ENCODE results near the gene RPE.

The RPE gene

DNA sequence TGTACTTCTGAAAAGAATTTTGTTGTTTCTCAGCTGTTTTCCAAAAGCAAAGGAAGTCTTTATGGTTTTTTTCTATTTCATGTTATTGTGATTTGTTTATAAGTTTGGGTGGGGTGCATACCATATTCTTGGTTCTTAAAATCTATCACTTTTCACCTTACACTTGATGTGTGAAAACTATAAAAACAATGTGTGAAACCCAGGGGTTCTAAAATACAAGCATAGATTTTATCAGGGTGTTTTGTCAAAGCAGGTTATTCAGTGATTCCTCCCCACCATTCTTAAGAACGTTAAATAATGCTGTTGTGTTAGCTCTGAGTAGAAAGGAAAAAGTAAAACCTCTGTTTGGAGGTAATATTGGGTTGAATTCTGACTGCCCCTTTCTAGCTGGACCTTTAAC lies 17.7 kb downstream of the RPE start:
- peaks cover 21 to 81% (median 61%) of the 10 kb centered on the region in 4 experiments for H3K36me3 ChIP-seq (ENCODE audit: control insufficient read depth in 4 of 4, insufficient read depth in 4 of 4, low read length in 3 of 4)
- H3K27me3 ChIP-seq (replicated peaks in 2 of 5; ENCODE audit: control insufficient read depth in 4 of 5, insufficient read depth in 5 of 5, low read length in 4 of 5) = no peaks in the 10 kb centered on the region
- no peak for DNase-seq
- POLR2A ChIA-PET = no interaction called here
- H3K27ac ChIP-seq (ENCODE audit: insufficient read depth in 1 of 2, low read depth in 1 of 2, low read length in 2 of 2, poor library complexity in 1 of 2, severe bottlenecking in 2 of 2) = no peak overlapping the region
- no peaks in the 10 kb centered on the region for H3K4me1 ChIP-seq (ENCODE audit: control extremely low read depth in 1 of 4, control insufficient read depth in 4 of 4, insufficient read depth in 4 of 4, low read length in 3 of 4)
- H3K4me3 ChIP-seq (ENCODE audit: control insufficient read depth in 1 of 7, extremely low read depth in 1 of 7, insufficient read depth in 4 of 7, low read depth in 2 of 7, low read length in 6 of 7) = no peak overlapping the region
- WGBS (ENCODE audit: insufficient coverage) = no CpG with 5 or more reads among the region's 1 CpG
- CTCF ChIA-PET = interaction anchor here (0.6 to 1.2 kb wide), 5 partner anchors 9 to 158 kb away, joined by 3 to 4 read pairs (median 3); no protein-coding TSS in a partner anchor
- H3K9me3 ChIP-seq (ENCODE audit: control extremely low read depth in 1 of 5, control insufficient read depth in 4 of 5, insufficient read depth in 2 of 5, low read depth in 1 of 5, low read length in 4 of 5) = no peaks in the 10 kb centered on the region

DNA sequence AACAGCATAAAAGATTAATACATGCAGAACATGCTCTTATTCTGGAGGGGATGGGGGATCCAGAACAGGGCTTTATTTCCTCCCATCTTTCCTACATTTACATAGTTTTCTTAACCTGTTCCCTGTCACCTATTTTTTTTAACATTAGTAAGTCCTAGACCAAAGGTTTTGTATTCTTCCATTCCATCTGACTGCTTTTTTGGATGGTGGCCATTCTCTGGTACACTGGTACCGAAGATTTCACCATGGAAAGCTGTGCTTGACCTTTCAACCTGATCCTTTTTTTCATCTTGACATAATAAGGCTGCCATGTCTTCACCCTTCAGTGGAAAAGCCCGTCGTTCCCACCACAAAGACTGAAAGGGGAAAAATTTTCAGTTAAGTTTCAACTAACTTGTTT lies 20.4 kb downstream of the RPE start:
- Histone ChIP-seq H3K4me1 (ENCODE audit: control extremely low read depth in 1 of 4, control insufficient read depth in 4 of 4, insufficient read depth in 4 of 4, low read length in 3 of 4) (no peaks in the 10 kb centered on the region), H3K4me3 (ENCODE audit: control insufficient read depth in 1 of 7, extremely low read depth in 1 of 7, insufficient read depth in 4 of 7, low read depth in 2 of 7, low read length in 6 of 7) (no peak overlapping the region), H3K9me3 (ENCODE audit: control extremely low read depth in 1 of 5, control insufficient read depth in 4 of 5, insufficient read depth in 2 of 5, low read depth in 1 of 5, low read length in 4 of 5) (no peaks in the 10 kb centered on the region), H3K27me3 (replicated peaks in 2 of 5; ENCODE audit: control insufficient read depth in 4 of 5, insufficient read depth in 5 of 5, low read length in 4 of 5) (no peaks in the 10 kb centered on the region), H3K27ac (ENCODE audit: insufficient read depth in 1 of 2, low read depth in 1 of 2, low read length in 2 of 2, poor library complexity in 1 of 2, severe bottlenecking in 2 of 2) (no peak overlapping the region), H3K36me3 (ENCODE audit: control insufficient read depth in 4 of 4, insufficient read depth in 4 of 4, low read length in 3 of 4) (peaks cover 19 to 64% (median 40%) of the 10 kb centered on the region in 4 experiments)
- ChIA-PET POLR2A (no interaction called here), CTCF (no interaction called here)
- no peak for DNase-seq
- WGBS (ENCODE audit: insufficient coverage) = 100% methylated on average over 1 of the region's 3 CpGs

DNA sequence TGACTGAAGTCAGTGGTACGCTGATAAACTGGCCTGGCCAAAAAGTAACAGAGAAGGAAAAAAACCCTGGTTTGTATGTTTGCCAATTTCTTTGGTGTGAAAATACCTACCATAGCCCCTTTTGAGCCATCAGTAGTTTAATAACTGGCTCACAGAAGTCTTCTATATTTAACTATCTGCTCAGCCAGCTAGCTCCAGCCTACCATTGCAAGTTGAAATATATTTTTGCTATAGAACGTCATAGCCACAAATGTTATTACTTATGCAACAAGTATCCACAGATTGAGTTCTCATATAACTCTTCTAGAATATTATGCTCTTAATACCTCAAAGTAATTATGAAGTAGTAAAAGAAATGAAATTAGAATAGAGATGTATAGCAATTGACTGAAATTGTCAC lies 25.2 kb downstream of the RPE start:
- H3K4me3 ChIP-seq (ENCODE audit: control insufficient read depth in 1 of 7, extremely low read depth in 1 of 7, insufficient read depth in 4 of 7, low read depth in 2 of 7, low read length in 6 of 7) = no peak overlapping the region
- H3K27me3 ChIP-seq (replicated peaks in 2 of 5; ENCODE audit: control insufficient read depth in 4 of 5, insufficient read depth in 5 of 5, low read length in 4 of 5) = no peaks in the 10 kb centered on the region
- WGBS (ENCODE audit: insufficient coverage) = no CpG with 5 or more reads among the region's 2 CpGs
- no peak overlapping the region for H3K27ac ChIP-seq (ENCODE audit: insufficient read depth in 1 of 2, low read depth in 1 of 2, low read length in 2 of 2, poor library complexity in 1 of 2, severe bottlenecking in 2 of 2)
- H3K36me3 ChIP-seq (ENCODE audit: control insufficient read depth in 4 of 4, insufficient read depth in 4 of 4, low read length in 3 of 4) = peaks cover 6 to 31% (median 17%) of the 10 kb centered on the region in 4 experiments
- no peaks in the 10 kb centered on the region for H3K9me3 ChIP-seq (ENCODE audit: control extremely low read depth in 1 of 5, control insufficient read depth in 4 of 5, insufficient read depth in 2 of 5, low read depth in 1 of 5, low read length in 4 of 5)
- POLR2A ChIA-PET = no interaction called here
- CTCF ChIA-PET = no interaction called here
- H3K4me1 ChIP-seq (ENCODE audit: control extremely low read depth in 1 of 4, control insufficient read depth in 4 of 4, insufficient read depth in 4 of 4, low read length in 3 of 4) = no peaks in the 10 kb centered on the region
- DNase-seq = no peak

DNA sequence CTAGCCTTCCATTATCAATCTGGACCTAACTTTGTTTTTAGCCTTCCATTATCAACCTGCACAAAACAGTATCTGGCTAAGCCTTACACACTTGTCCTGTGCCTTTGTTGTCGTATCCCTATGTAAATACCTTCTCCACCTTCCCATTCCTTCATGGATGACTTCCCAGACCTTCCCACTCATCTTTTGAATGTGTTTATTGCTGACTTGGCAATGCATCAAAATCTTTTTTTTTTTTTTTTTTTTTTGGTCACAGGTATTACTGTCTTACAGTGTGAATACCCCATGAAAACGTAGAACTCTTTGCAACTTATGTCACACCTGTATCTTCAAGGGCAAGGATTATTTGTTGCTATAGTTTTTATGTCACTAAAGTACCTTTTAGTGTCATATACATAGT lies 25.7 kb downstream of the RPE start:
- Histone ChIP-seq H3K27ac (ENCODE audit: insufficient read depth in 1 of 2, low read depth in 1 of 2, low read length in 2 of 2, poor library complexity in 1 of 2, severe bottlenecking in 2 of 2) (no peak overlapping the region), H3K9me3 (ENCODE audit: control extremely low read depth in 1 of 5, control insufficient read depth in 4 of 5, insufficient read depth in 2 of 5, low read depth in 1 of 5, low read length in 4 of 5) (no peaks in the 10 kb centered on the region), H3K4me1 (ENCODE audit: control extremely low read depth in 1 of 4, control insufficient read depth in 4 of 4, insufficient read depth in 4 of 4, low read length in 3 of 4) (no peaks in the 10 kb centered on the region), H3K27me3 (replicated peaks in 2 of 5; ENCODE audit: control insufficient read depth in 4 of 5, insufficient read depth in 5 of 5, low read length in 4 of 5) (no peaks in the 10 kb centered on the region), H3K4me3 (ENCODE audit: control insufficient read depth in 1 of 7, extremely low read depth in 1 of 7, insufficient read depth in 4 of 7, low read depth in 2 of 7, low read length in 6 of 7) (no peak overlapping the region), H3K36me3 (ENCODE audit: control insufficient read depth in 4 of 4, insufficient read depth in 4 of 4, low read length in 3 of 4) (peaks cover 2 to 26% (median 14%) of the 10 kb centered on the region in 4 experiments)
- no CpG with 5 or more reads among the region's 2 CpGs for WGBS (ENCODE audit: insufficient coverage)
- ChIA-PET POLR2A (no interaction called here), CTCF (no interaction called here)
- DNase-seq = no peak

DNA sequence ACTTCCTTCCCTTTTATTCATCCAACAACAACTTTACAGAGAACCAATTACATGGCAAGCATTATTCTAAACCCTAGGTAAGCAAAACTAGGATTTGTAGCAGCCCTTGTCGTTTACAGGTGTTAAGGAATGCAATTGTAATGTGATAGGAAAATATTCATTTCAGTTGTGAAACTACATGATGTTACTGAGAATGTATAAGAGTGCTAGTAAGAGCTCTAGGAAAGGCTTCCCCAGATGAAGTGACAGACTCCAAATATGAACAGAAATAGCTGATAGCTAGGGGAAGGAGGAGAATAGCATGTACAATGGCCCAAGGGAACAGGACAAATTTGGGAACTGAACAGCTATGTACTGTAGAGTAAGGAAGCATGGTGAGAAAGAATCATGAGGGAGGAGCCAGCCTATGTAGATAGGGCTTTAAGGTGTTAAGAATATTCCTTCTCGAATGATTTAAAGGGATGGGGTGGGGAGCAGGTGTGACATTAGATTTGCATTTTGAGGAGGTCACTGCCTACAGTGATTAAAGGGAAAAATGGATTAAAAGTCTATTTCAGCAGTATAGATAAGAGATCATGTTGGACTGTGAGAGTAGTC lies 31.7 kb downstream of the RPE start:
- DNase-seq = no peak
- CTCF ChIA-PET = no interaction called here
- Histone ChIP-seq H3K9me3 (ENCODE audit: control extremely low read depth in 1 of 5, control insufficient read depth in 4 of 5, insufficient read depth in 2 of 5, low read depth in 1 of 5, low read length in 4 of 5) (no peaks in the 10 kb centered on the region), H3K27me3 (replicated peaks in 2 of 5; ENCODE audit: control insufficient read depth in 4 of 5, insufficient read depth in 5 of 5, low read length in 4 of 5) (no peaks in the 10 kb centered on the region), H3K4me3 (ENCODE audit: control insufficient read depth in 1 of 7, extremely low read depth in 1 of 7, insufficient read depth in 4 of 7, low read depth in 2 of 7, low read length in 6 of 7) (no peak overlapping the region), H3K27ac (ENCODE audit: insufficient read depth in 1 of 2, low read depth in 1 of 2, low read length in 2 of 2, poor library complexity in 1 of 2, severe bottlenecking in 2 of 2) (no peak overlapping the region), H3K4me1 (ENCODE audit: control extremely low read depth in 1 of 4, control insufficient read depth in 4 of 4, insufficient read depth in 4 of 4, low read length in 3 of 4) (no peaks in the 10 kb centered on the region), H3K36me3 (ENCODE audit: control insufficient read depth in 4 of 4, insufficient read depth in 4 of 4, low read length in 3 of 4) (peaks cover 0 to 14% (median 3%) of the 10 kb centered on the region in 4 experiments)
- POLR2A ChIA-PET = no interaction called here
- 100% methylated on average over 1 of the region's 2 CpGs for WGBS (ENCODE audit: insufficient coverage)

DNA sequence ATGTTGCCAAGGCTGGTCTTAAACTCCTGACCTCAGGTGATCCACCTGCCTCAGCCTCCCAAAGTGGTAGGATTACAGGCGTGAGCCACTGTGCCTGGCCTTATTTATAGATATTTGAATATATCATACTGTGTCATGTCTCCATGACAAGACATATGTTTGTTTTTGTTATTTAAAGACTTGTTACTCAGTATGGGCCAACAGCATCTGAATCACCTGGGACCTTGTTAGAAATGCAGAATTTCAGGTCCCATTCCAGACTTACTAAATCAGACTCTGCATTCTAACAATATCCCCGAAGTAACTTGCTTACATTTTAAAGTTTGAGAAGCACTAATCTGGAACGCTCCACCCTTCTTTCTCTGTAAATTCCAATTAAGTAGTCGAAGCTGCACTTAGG lies 33.2 kb downstream of the RPE start:
- no peaks in the 10 kb centered on the region for H3K4me1 ChIP-seq (ENCODE audit: control extremely low read depth in 1 of 4, control insufficient read depth in 4 of 4, insufficient read depth in 4 of 4, low read length in 3 of 4)
- H3K9me3 ChIP-seq (ENCODE audit: control extremely low read depth in 1 of 5, control insufficient read depth in 4 of 5, insufficient read depth in 2 of 5, low read depth in 1 of 5, low read length in 4 of 5) = no peaks in the 10 kb centered on the region
- H3K27me3 ChIP-seq (replicated peaks in 2 of 5; ENCODE audit: control insufficient read depth in 4 of 5, insufficient read depth in 5 of 5, low read length in 4 of 5) = no peaks in the 10 kb centered on the region
- CTCF ChIA-PET = no interaction called here
- no peak overlapping the region for H3K27ac ChIP-seq (ENCODE audit: insufficient read depth in 1 of 2, low read depth in 1 of 2, low read length in 2 of 2, poor library complexity in 1 of 2, severe bottlenecking in 2 of 2)
- H3K36me3 ChIP-seq (ENCODE audit: control insufficient read depth in 4 of 4, insufficient read depth in 4 of 4, low read length in 3 of 4) = peaks cover 0 to 14% (median 3%) of the 10 kb centered on the region in 4 experiments
- DNase-seq = no peak
- POLR2A ChIA-PET = no interaction called here
- 92% methylated on average over 3 of the region's 4 CpGs for WGBS (ENCODE audit: insufficient coverage)
- no peak overlapping the region for H3K4me3 ChIP-seq (ENCODE audit: control insufficient read depth in 1 of 7, extremely low read depth in 1 of 7, insufficient read depth in 4 of 7, low read depth in 2 of 7, low read length in 6 of 7)

DNA sequence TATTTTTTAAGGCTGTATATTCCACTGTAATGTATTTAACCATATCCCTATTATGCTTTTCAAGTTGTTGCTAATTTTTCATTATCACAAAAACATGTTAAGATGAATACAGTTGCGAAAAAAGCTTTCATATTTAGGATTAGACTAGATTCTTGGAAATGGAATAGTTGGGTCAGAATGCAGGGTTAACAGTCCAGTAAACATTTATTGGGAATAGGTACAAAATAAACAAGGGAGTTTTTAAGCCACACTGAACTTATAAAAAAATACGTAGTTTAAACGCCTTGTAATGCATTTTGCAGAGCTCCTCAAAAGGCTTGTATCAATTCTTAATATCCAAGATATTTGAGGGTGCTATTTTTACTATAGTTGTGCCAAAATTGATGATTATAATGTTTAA lies 35.6 kb downstream of the RPE start:
- no peaks in the 10 kb centered on the region for H3K9me3 ChIP-seq (ENCODE audit: control extremely low read depth in 1 of 5, control insufficient read depth in 4 of 5, insufficient read depth in 2 of 5, low read depth in 1 of 5, low read length in 4 of 5)
- no peaks in the 10 kb centered on the region for H3K27me3 ChIP-seq (replicated peaks in 2 of 5; ENCODE audit: control insufficient read depth in 4 of 5, insufficient read depth in 5 of 5, low read length in 4 of 5)
- POLR2A ChIA-PET = no interaction called here
- no peaks in the 10 kb centered on the region for H3K4me1 ChIP-seq (ENCODE audit: control extremely low read depth in 1 of 4, control insufficient read depth in 4 of 4, insufficient read depth in 4 of 4, low read length in 3 of 4)
- WGBS (ENCODE audit: insufficient coverage) = 100% methylated on average over 2 of the region's 3 CpGs
- no peak overlapping the region for H3K27ac ChIP-seq (ENCODE audit: insufficient read depth in 1 of 2, low read depth in 1 of 2, low read length in 2 of 2, poor library complexity in 1 of 2, severe bottlenecking in 2 of 2)
- no peak overlapping the region for H3K4me3 ChIP-seq (ENCODE audit: control insufficient read depth in 1 of 7, extremely low read depth in 1 of 7, insufficient read depth in 4 of 7, low read depth in 2 of 7, low read length in 6 of 7)
- CTCF ChIA-PET = no interaction called here
- H3K36me3 ChIP-seq (ENCODE audit: control insufficient read depth in 4 of 4, insufficient read depth in 4 of 4, low read length in 3 of 4) = peaks cover 0 to 13% (median 3%) of the 10 kb centered on the region in 4 experiments
- no peak for DNase-seq

Measured in common myeloid progenitor, CD34-positive (primary cell).